Measurements from ENCODE around the gene CALHM4.
"Not testable (repeated sequence)": the region's sequence is repeated elsewhere in the genome, so short reads cannot be mapped to it uniquely, and the experiment has no call there.

Gene CALHM4

GRCh38 chr6:116586276-116586675 is 32.7 kb downstream of the CALHM4 start:
- Histone ChIP-seq H3K36me3 (ENCODE audit: control insufficient read depth, low read depth, low read length) (peaks cover 49% of the 10 kb centered on the region), H3K9me3 (ENCODE audit: control insufficient read depth, low read depth, low read length) (no peaks in the 10 kb centered on the region), H3K27me3 (ENCODE audit: control insufficient read depth, insufficient read depth, low read length) (no peaks in the 10 kb centered on the region), H3K9ac (ENCODE audit: low read length) (no peak overlapping the region), H3K4me1 (ENCODE audit: control insufficient read depth, low read depth, low read length) (no peaks in the 10 kb centered on the region), H3K27ac (ENCODE audit: low read length) (no peak overlapping the region), H3K4me3 (ENCODE audit: low read length) (no peak overlapping the region)

GRCh38 chr6:116586738-116587137 is 33.2 kb downstream of the CALHM4 start:
- no peak overlapping the region for H3K4me3 ChIP-seq (ENCODE audit: low read length)
- H3K27me3 ChIP-seq (ENCODE audit: control insufficient read depth, insufficient read depth, low read length) = no peaks in the 10 kb centered on the region
- peaks cover 53% of the 10 kb centered on the region for H3K36me3 ChIP-seq (ENCODE audit: control insufficient read depth, low read depth, low read length)
- H3K9ac ChIP-seq (ENCODE audit: low read length) = no peak overlapping the region
- H3K4me1 ChIP-seq (ENCODE audit: control insufficient read depth, low read depth, low read length) = no peaks in the 10 kb centered on the region
- H3K27ac ChIP-seq (ENCODE audit: low read length) = no peak overlapping the region
- H3K9me3 ChIP-seq (ENCODE audit: control insufficient read depth, low read depth, low read length) = no peaks in the 10 kb centered on the region

GRCh38 chr6:116595247-116595646 is 41.7 kb downstream of the CALHM4 start:
- no peak overlapping the region for H3K27ac ChIP-seq (ENCODE audit: low read length)
- H3K36me3 ChIP-seq (ENCODE audit: control insufficient read depth, low read depth, low read length) = peaks cover 37% of the 10 kb centered on the region

GRCh38 chr6:116596815-116597214 is 43.3 kb downstream of the CALHM4 start:
- Histone ChIP-seq H3K36me3 (ENCODE audit: control insufficient read depth, low read depth, low read length) (peaks cover 21% of the 10 kb centered on the region), H3K4me3 (ENCODE audit: low read length) (no peak overlapping the region), H3K4me1 (ENCODE audit: control insufficient read depth, low read depth, low read length) (no peaks in the 10 kb centered on the region), H3K9me3 (ENCODE audit: control insufficient read depth, low read depth, low read length) (no peaks in the 10 kb centered on the region), H3K27ac (ENCODE audit: low read length) (no peak overlapping the region), H3K9ac (ENCODE audit: low read length) (no peak overlapping the region), H3K27me3 (ENCODE audit: control insufficient read depth, insufficient read depth, low read length) (no peaks in the 10 kb centered on the region)

More at GRCh38 chr6:116595247-116595646, 41.7 kb downstream of the CALHM4 start:
- no peak overlapping the region for H3K9ac ChIP-seq (ENCODE audit: low read length)
- no peaks in the 10 kb centered on the region for H3K27me3 ChIP-seq (ENCODE audit: control insufficient read depth, insufficient read depth, low read length)
- no peaks in the 10 kb centered on the region for H3K9me3 ChIP-seq (ENCODE audit: control insufficient read depth, low read depth, low read length)
- no peak overlapping the region for H3K4me3 ChIP-seq (ENCODE audit: low read length)
- H3K4me1 ChIP-seq (ENCODE audit: control insufficient read depth, low read depth, low read length) = no peaks in the 10 kb centered on the region

- H3K9me3 ChIP-seq (ENCODE audit: control insufficient read depth, low read depth, low read length); H3K27ac ChIP-seq (ENCODE audit: low read length); H3K36me3 ChIP-seq (ENCODE audit: control insufficient read depth, low read depth, low read length); H3K27me3 ChIP-seq (ENCODE audit: control insufficient read depth, insufficient read depth, low read length); H3K9ac ChIP-seq (ENCODE audit: low read length); H3K4me1 ChIP-seq (ENCODE audit: control insufficient read depth, low read depth, low read length); H3K4me3 ChIP-seq (ENCODE audit: low read length): not testable (repeated sequence)
Observed at GRCh38 chr6:116603916-116604315, 50.4 kb downstream of the CALHM4 start.

- H3K9ac ChIP-seq (ENCODE audit: low read length); H3K4me3 ChIP-seq (ENCODE audit: low read length); H3K27ac ChIP-seq (ENCODE audit: low read length); H3K27me3 ChIP-seq (ENCODE audit: control insufficient read depth, insufficient read depth, low read length); H3K9me3 ChIP-seq (ENCODE audit: control insufficient read depth, low read depth, low read length); H3K4me1 ChIP-seq (ENCODE audit: control insufficient read depth, low read depth, low read length); H3K36me3 ChIP-seq (ENCODE audit: control insufficient read depth, low read depth, low read length): not testable (repeated sequence)
Observed at GRCh38 chr6:116604868-116605267, 51.3 kb downstream of the CALHM4 start.

- no peak overlapping the region for H3K4me3 ChIP-seq (ENCODE audit: low read length)
- no peak overlapping the region for H3K27ac ChIP-seq (ENCODE audit: low read length)
- no peaks in the 10 kb centered on the region for H3K27me3 ChIP-seq (ENCODE audit: control insufficient read depth, insufficient read depth, low read length)
- H3K4me1 ChIP-seq (ENCODE audit: control insufficient read depth, low read depth, low read length) = peaks cover under 1% of the 10 kb centered on the region
- H3K36me3 ChIP-seq (ENCODE audit: control insufficient read depth, low read depth, low read length) = no peaks in the 10 kb centered on the region
- H3K9me3 ChIP-seq (ENCODE audit: control insufficient read depth, low read depth, low read length) = no peaks in the 10 kb centered on the region
- no peak overlapping the region for H3K9ac ChIP-seq (ENCODE audit: low read length)
Observed at GRCh38 chr6:116605935-116606334, 52.4 kb downstream of the CALHM4 start.

Data from iPS-18a (cell line).